SJCRH30 (cell line): ENCODE data around the gene R3HDM4. TPM values are rescaled to one million over a fixed set of nuclear protein-coding genes. Genes with fewer than 3 reads are reported as not detected.

ENCODE experiments used
- DNase-seq, 2 experiments: peaks; one replicate each; pipeline ENCODE4 v3.0.0-alpha.2; 2015 to 2020
- H3K27ac ChIP-seq: fragments of 250-450 bp; sonication (Bioruptor Pico); 2 replicates; pipeline ENCODE4 v1.5.1; 2020; ENCODE audit warnings: mild to moderate bottlenecking, moderate library complexity
- H3K27me3 ChIP-seq: fragments of 250-450 bp; sonication (Bioruptor Pico); 2 replicates; pipeline ENCODE4 v1.5.1; 2020; ENCODE audit warnings: mild to moderate bottlenecking, moderate library complexity
- H3K36me3 ChIP-seq: fragments of 250-450 bp; sonication (Bioruptor Pico); 2 replicates; pipeline ENCODE4 v1.5.1; 2020; ENCODE audit warnings: mild to moderate bottlenecking, moderate library complexity
- H3K4me1 ChIP-seq: fragments of 250-450 bp; sonication (Bioruptor Pico); 2 replicates; pipeline ENCODE4 v1.5.1; 2020; ENCODE audit warnings: mild to moderate bottlenecking, moderate library complexity
- H3K4me3 ChIP-seq: fragments of 250-450 bp; sonication (Bioruptor Pico); 2 replicates; pipeline ENCODE4 v1.5.1; 2020; ENCODE audit warnings: mild to moderate bottlenecking, moderate library complexity
- H3K9me3 ChIP-seq: fragments of 250-450 bp; sonication (Bioruptor Pico); replicated peaks from 2 replicates; pipeline ENCODE4 v1.5.1; 2020; ENCODE audit warnings: mild to moderate bottlenecking, moderate library complexity
- total RNA-seq: library from RNA; depleted of rRNA; stranded (reverse); fragments of >200 nt; shearing (Covaris generic); gene quantifications from 2 replicates; pipeline ENCODE4 v1.2.3, GENCODE V29; 2014

R3HDM4 gene
- total RNA-seq, 1 experiment from 2014 or later = 19.8 TPM

DNA sequence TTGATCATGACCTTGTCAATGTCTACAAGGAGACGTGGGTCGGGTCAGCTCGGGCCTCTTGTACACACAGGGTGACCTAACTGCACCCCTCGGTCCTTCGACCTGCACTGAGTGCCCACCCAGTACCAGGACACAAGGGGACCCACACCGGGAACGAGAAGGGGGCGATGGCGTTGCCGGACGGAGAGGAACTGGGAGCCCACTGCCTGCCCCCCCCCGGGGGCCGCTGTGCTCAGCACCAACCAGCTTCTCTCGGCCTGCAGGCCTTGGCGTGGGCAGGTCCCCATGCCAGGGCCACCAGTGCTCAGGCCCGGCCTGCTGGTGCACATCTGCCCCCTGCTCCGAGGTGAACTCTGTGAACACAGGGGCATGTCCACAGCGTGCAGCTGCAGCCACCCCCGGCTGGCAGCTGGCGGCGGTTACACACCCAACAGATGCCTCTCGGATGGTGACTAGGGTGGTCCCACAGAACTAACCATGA is 39.4 kb downstream of the R3HDM4 start:
- H3K9me3 ChIP-seq = no peaks in the 10 kb centered on the region
- H3K4me1 ChIP-seq = no peaks in the 10 kb centered on the region
- no peak overlapping the region for H3K27ac ChIP-seq
- no peak overlapping the region for H3K4me3 ChIP-seq
- peaks cover 7% of the 10 kb centered on the region; the same call in 1 of the 2 replicates for H3K36me3 ChIP-seq
- no peak for DNase-seq
- no peaks in the 10 kb centered on the region for H3K27me3 ChIP-seq

DNA sequence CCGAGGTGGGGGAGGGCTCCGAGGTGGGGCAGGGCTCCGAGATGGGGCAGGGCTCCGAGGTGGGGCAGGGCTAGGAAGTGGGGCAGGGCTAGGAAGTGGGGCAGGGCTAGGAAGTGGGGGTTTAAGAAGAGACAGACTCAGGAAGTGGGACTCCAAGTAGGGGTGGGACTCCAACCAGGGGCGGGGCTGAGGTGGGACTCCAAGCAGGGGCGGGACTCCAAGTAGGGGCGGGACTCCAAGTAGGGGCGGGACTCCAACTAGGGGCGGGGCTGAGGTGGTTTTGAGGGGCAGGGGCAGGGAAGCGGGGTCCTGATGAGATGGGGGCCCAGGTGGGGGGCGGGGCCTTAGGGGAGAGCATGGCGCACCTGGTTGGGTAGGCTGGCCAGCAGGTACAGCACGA is 39.9 kb downstream of the R3HDM4 start:
- no peak overlapping the region for H3K27ac ChIP-seq
- peaks cover 7% of the 10 kb centered on the region; the same call in 1 of the 2 replicates for H3K36me3 ChIP-seq
- H3K27me3 ChIP-seq = no peaks in the 10 kb centered on the region
- DNase-seq = peak; percentile 37 to 45
- H3K4me1 ChIP-seq = no peaks in the 10 kb centered on the region
- no peak overlapping the region for H3K4me3 ChIP-seq
- H3K9me3 ChIP-seq = no peaks in the 10 kb centered on the region

DNA sequence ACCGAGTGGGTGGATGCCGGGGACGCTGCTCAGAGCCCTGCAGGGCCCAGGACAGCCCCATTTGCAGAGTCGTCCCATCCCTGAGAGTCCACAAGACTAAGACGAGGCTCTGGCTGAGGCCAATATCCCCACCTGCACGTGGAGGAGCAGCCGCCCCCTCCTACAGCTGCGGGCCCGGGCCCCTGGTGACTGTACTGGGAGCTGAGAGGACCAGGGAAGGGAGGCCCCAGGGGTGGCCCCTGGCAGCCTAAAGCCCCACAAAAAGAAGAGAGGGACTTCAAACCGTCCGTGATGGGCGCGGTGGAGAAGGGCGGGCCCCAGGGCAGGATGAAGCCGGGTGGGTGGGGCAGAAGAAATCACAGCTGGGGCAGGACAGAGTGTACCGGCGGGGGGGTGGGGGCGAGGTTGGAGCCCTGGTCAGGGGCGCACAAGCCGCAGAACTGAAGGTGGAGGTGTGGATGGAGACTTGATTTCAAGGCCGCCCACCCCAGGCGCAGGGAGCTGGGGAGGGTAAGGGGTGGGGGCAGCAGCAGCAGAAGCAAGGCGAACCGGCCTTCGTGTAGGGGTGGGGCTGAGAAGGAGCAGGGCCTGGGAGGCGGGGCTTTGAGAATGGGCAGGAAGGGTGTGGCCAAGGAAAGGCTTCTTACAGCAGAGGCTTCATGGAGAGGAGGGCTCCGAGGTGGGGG is 40.6 kb downstream of the R3HDM4 start:
- no peak overlapping the region for H3K27ac ChIP-seq
- H3K27me3 ChIP-seq = no peaks in the 10 kb centered on the region
- no peaks in the 10 kb centered on the region for H3K4me1 ChIP-seq
- H3K9me3 ChIP-seq = no peaks in the 10 kb centered on the region
- H3K36me3 ChIP-seq = peaks cover 10% of the 10 kb centered on the region; the same call in 1 of the 2 replicates
- no peak overlapping the region for H3K4me3 ChIP-seq
- peak; percentile 47 to 48 for DNase-seq

DNA sequence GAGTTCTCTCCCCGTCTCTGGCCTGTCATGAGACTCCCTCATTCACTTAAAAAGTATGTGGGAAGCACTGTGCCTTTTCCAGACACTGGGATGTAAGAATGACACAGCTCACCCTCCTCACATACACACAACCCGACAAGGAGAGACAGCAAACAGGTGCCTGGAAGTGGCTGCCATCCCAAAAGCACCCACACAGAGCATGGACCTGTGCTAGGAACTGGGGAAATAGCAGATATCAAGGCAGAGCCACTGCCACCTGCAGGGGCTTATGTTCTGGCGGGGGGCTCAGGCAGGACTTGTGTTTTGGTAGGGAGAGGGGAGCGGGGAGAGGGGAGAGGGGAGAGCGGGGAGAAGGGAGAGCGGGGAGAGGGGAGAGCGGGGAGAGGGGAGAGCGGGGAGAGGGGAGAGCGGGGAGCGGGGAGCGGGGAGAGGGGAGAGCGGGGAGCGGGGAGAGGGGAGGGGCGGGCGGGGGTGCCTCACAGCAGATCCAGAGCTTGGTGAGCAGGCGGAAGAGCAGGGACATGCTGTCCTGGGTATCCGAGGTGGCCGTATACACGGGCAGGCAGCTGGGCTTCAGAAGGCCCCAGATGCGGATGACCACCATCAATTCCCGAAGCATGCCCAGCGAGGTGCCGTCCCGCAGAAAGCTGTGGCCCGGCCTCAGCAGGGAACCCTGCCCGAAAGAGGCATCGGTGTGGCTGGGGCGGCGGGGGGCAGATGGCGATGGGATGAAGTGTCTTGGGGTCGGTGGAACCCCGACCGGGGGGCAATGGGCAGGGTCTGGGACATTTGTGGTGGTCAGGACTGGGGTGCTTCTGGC is 41.4 kb downstream of the R3HDM4 start:
- H3K9me3 ChIP-seq = no peaks in the 10 kb centered on the region
- no peak for DNase-seq
- H3K27ac ChIP-seq = no peak overlapping the region
- no peaks in the 10 kb centered on the region for H3K4me1 ChIP-seq
- H3K27me3 ChIP-seq = no peaks in the 10 kb centered on the region
- peaks cover 11% of the 10 kb centered on the region; the same call in 1 of the 2 replicates for H3K36me3 ChIP-seq
- H3K4me3 ChIP-seq = no peak overlapping the region

DNA sequence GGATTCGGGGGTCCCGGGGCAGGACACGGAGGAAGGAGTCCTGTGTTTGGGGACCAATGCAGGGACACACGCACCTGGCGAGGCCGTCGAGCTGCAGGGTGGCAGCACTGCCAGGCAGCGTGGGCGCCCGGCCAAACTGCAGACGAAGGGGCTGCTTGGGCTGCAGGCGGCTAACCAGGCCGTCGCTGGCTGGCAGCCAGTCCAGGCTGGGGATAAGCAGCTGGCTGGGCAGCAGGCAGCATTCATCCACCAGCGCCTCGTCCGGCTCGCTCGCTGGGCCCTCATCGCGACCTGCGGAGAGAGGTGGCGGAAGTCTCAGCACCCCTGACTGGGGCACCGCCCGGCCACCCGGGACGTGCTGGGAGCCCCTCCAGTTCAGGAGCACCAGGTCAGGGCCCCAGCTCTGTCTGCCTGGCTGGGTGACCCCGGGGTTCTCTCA is 42.0 kb downstream of the R3HDM4 start:
- no peak for DNase-seq
- H3K4me1 ChIP-seq = no peaks in the 10 kb centered on the region
- no peaks in the 10 kb centered on the region for H3K27me3 ChIP-seq
- peaks cover 11% of the 10 kb centered on the region; the same call in 1 of the 2 replicates for H3K36me3 ChIP-seq
- H3K4me3 ChIP-seq = no peak overlapping the region
- H3K27ac ChIP-seq = no peak overlapping the region
- H3K9me3 ChIP-seq = no peaks in the 10 kb centered on the region

DNA sequence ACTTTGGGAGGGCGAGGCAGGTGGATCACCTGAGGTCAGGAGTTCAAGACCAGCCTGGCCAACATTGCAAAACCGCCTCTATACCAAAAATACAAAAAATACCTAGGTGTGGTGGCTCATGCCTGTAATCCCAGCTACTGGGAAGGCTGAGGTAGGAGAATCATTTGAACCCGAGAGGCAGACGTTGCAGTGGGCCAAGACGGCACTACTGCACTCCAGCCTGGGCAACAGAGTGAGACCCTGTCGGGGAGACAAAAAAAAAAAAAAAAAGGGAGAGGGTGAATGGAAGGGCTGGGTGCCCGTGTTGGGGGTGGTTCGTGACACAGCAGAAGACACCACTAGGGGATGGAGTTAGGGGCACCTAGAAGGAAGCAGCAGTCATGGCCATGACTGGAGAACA is 42.7 kb downstream of the R3HDM4 start:
- no peak overlapping the region for H3K27ac ChIP-seq
- H3K9me3 ChIP-seq = no peaks in the 10 kb centered on the region
- H3K27me3 ChIP-seq = no peaks in the 10 kb centered on the region
- DNase-seq = no peak
- H3K4me1 ChIP-seq = no peaks in the 10 kb centered on the region
- peaks cover 11% of the 10 kb centered on the region; the same call in 1 of the 2 replicates for H3K36me3 ChIP-seq
- no peak overlapping the region for H3K4me3 ChIP-seq

DNA sequence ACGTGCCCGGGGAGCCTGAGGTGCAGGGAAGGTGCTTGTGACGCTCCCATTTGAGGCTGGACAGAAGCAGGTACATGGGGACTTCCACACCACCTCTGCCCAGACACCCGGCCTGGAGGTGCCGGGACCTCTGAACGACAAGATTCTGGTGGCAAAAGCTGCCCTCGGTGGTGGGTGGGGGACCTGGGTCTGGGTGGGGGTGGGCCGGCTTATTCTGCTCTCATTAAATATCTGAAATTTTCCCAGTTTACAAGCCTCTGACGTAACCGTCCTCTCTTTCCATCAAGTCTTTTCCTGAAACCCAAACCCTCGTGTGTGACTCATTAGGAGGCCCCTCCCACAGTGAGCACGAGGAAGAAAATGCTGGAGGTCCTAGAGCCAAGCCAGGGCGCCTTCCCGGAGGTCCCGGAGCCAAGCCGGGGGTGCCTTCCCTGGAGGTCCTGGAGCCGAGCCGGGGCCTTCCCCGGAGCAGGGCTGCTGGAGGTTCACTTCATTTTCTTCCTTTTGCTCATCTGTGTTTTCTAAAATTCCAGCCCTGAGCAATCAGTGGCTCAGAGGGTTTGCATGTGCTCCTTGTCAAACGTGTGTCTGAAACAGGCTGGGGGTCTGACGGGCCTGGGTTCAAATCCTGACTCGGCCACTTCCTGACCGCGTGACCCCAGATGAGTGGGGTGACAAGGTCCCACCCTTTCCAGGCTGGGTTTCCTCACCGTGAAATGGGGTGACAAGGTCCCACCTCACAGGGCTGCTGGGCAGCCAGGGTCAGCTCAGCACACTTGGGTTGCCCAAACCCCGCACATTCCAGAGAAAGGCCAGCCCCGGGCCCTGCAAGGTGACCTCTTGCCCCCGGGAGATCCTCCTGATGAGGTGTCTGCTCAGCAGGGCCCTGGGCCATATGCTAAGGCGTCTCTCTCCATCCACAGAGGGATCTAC is 43.5 kb downstream of the R3HDM4 start:
- Histone ChIP-seq H3K4me3 (no peak overlapping the region), H3K9me3 (no peaks in the 10 kb centered on the region), H3K4me1 (no peaks in the 10 kb centered on the region), H3K27ac (no peak overlapping the region), H3K36me3 (peaks cover 11% of the 10 kb centered on the region; the same call in 1 of the 2 replicates), H3K27me3 (no peaks in the 10 kb centered on the region)
- no peak for DNase-seq

DNA sequence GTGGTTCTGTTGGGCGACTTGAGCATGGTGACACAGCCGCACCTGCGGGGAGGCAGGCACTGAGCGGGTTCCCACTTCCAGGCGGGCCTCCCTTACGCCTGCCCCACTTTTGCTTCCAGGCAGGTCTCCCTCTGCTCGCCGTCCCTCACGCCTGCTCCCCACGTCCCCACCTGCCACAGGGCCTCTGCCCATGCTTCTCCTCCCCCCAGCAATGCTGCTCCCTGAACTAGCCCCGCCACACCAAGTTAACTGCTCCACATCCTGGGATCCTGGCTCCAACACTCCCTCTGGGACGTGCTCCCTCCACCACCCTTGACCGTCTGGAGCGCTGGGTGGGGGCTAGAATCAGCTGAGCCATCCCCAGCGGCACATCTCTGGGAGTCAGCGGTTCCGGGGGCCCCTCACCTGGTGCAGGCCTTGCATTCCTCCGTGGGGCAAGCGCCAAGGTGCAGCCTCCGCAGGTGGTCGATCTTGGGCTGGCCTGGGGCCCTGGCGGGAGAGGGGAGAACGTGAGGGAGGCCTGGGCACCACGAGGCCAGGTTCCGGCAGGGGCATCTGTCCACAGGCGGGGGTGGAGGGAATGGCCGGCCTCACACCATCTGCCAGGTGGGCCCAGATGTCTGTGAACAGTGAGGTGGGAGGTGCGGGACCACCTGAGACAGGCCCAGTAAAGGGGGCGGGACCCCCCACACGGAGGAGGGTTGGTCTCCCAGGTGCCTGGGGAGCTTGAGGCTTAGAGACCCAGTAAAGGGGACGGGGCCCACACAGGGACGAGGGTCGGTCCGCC is 44.4 kb downstream of the R3HDM4 start:
- Histone ChIP-seq H3K9me3 (no peaks in the 10 kb centered on the region), H3K4me1 (no peaks in the 10 kb centered on the region), H3K27me3 (no peaks in the 10 kb centered on the region), H3K4me3 (no peak overlapping the region), H3K27ac (no peak overlapping the region), H3K36me3 (peaks cover 11% of the 10 kb centered on the region; the same call in 1 of the 2 replicates)
- DNase-seq = no peak

DNA sequence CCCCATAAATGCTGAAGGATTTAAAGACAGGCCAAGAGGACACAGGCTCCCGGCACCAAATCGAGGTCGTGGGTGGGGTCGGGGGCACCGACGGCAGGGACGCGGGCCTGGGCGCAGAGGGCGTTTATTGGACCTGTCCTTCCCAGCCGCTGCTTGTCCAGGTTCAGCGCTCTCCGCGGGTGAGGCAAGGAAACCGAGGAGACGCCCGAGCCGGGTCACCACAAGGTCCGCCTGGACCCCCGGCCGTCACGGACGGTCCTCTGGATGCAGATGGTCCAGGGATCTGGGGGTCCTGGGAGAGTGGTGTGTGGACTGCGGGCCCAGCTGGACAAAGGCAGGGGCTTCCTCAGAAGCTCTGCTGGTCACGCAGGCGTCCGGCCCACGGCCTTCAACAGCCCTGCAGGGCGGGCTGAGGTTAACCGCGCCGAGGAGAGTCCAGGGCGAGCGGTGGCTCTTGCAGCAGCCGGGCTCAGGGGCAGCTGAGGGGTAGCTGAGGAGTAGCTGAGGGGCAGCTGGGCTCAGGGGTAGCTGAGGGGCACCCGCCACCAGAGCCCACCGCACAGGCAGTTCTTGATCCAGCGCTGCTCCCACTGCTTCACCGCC is 45.1 kb downstream of the R3HDM4 start:
- no peaks in the 10 kb centered on the region for H3K9me3 ChIP-seq
- H3K4me1 ChIP-seq = no peaks in the 10 kb centered on the region
- no peaks in the 10 kb centered on the region for H3K27me3 ChIP-seq
- H3K36me3 ChIP-seq = peaks cover 9% of the 10 kb centered on the region; the same call in 1 of the 2 replicates
- no peak for DNase-seq
- H3K27ac ChIP-seq = no peak overlapping the region
- H3K4me3 ChIP-seq = no peak overlapping the region

DNA sequence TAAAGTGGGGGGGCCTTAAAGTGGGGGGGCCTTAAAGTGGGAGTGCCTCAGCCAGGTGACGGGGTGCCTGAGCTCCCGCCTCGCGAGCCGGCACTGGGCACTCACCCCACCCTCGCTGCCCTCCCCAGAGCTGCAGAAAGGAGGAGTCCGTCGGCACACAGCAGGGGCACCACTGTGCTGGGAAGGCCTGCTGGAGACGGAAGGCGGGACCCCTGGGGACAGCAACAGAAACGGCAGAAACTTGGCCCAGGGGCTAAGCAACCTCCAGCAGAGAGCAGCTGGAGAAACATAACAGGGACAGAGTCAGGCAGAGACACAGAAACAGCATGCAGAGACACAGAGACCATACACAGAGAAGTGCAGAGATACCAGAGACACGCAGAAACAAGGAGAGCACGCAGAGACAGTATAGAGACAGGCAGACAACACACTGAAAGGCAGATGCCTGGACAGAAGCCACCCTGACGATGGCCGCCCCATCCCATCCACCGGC is 45.7 kb downstream of the R3HDM4 start:
- Histone ChIP-seq H3K4me1 (no peaks in the 10 kb centered on the region), H3K27ac (no peak overlapping the region), H3K27me3 (no peaks in the 10 kb centered on the region), H3K36me3 (peaks cover 9% of the 10 kb centered on the region; the same call in 1 of the 2 replicates), H3K9me3 (no peaks in the 10 kb centered on the region), H3K4me3 (no peak overlapping the region)
- no peak for DNase-seq

DNA sequence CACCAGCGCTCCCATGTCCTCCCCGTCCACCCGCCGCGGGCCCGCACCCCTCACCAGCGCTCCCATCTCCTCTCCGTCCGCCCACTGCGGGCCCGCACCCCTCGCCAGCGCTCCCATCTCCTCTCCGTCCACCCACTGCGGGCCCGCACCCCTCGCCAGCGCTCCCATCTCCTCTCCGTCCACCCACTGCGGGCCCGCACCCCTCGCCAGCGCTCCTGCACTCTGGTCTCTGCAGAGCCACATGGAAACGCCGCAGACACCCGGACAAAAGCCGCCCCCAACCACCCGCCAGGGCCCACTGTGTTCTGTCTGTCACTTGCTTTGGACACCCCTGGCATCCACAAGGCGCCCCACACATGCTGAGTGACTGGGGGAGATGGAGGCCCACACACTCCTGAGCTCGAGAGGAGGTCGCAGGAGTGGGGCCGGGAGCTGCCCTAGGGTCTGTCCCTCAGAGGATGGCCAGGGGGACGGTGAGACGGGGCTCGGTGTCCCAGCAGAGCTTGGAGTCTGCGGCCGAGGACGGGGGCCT is 46.2 kb downstream of the R3HDM4 start:
- H3K36me3 ChIP-seq = peaks cover 9% of the 10 kb centered on the region; the same call in 1 of the 2 replicates
- H3K4me3 ChIP-seq = no peak overlapping the region
- DNase-seq = no peak
- no peaks in the 10 kb centered on the region for H3K4me1 ChIP-seq
- H3K9me3 ChIP-seq = no peaks in the 10 kb centered on the region
- no peaks in the 10 kb centered on the region for H3K27me3 ChIP-seq
- no peak overlapping the region for H3K27ac ChIP-seq

DNA sequence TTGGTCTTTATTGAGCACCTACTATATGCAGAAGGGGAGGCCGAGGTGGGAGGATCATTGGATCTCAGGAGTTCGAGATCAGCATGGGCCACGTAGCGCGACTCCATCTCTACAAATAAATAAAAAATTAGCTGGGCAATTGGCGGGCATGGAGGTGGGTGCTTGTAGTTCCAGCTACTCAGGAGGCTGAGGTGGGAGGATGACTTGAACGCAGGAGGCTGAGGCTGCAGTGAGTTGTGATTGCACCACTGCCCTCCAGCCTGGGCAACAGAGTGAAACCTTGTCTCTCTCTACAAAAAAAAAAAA is 49.8 kb downstream of the R3HDM4 start:
- DNase-seq = no peak
- Histone ChIP-seq H3K36me3 (peaks cover 5% of the 10 kb centered on the region; the same call in 1 of the 2 replicates), H3K4me3 (no peak overlapping the region), H3K27ac (no peak overlapping the region), H3K4me1 (peaks cover 4% of the 10 kb centered on the region; the same call in 1 of the 2 replicates), H3K9me3 (no peaks in the 10 kb centered on the region), H3K27me3 (no peaks in the 10 kb centered on the region)
